ENCODE data around the gene CDK12.
A peak's percentile ranks its signal among the peaks of the same experiment; 100 is the strongest.
"Not testable (repeated sequence)": the region's sequence is repeated elsewhere in the genome, so short reads cannot be mapped to it uniquely, and the experiment has no call there.

Gene CDK12

DNA sequence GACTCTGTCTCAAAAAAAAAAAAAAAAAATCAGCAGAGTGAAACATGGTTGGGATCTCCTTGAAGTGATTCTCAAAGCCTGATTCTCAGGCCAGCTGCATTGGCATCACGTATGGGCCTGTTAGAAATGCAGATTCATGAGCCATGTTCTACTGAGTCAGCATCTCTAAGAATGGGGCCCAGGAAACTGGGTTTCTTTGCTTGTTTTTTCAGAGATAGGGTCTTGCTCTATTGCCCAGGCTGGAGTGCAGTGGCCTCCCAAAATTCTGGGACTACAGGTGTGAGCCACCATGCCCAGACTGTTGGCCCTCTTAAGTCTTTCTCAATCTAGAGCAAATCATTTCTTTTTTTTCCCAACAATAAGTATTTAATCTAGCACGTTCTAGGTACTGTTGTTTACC lies 47.7 kb downstream of the CDK12 start:
- no peak for DNase-seq

DNA sequence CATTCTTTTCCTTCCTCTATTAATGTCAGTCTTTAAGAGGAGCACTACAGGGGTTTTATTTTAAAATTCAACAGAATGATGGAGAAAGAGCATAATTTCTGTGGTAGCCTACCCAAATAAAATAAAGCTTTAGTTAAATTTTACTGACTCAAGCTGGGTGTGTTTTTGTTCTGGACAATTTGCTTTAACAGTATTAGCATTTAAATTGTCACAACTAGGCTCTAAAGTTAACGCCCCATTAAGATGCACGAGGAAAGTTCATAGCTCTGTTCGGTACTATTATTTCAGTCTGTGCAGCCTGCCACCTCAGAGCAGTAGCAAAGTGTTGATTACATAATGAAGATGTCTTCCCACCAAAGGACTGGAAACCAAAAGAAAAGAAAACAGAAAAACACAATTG lies 52.0 kb downstream of the CDK12 start:
- DNase-seq, result no peak

DNA sequence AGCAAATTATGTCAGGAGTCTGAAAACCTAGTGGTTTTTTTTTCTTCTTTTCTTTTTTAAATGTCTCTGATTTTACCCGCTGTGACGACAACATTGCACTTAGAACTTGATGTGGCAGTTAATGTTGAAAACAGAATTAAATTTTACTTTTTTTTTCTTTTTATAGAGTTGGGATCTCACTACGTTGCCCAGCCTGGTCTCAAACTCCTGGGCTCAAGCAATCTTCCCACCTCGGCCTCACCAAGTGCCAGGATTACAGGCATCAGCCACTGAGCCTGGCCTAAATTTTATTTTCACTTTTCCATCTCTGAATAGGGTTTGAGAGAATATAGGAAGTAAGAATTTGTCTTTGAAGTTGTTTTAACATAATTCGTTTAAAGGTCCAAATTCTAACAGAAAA lies 52.6 kb downstream of the CDK12 start:
- no peak for DNase-seq

DNA sequence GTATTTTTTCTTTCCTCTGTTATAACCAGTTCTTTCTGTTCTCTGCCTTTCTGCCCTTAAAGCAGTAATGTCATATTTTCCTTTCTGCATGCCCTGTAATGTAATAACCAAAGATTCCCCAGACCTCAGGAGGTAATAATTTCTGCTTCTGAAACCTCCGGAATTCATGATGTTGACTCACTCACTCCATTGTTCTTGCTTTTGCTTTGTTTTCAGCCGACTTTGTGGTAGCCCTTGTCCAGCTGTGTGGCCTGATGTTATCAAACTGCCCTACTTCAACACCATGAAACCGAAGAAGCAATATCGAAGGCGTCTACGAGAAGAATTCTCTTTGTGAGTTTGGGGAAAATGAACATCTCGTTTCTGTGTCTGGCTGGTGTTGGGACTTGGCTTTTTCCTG lies 55.9 kb downstream of the CDK12 start:
- DNase-seq, result no peak

DNA sequence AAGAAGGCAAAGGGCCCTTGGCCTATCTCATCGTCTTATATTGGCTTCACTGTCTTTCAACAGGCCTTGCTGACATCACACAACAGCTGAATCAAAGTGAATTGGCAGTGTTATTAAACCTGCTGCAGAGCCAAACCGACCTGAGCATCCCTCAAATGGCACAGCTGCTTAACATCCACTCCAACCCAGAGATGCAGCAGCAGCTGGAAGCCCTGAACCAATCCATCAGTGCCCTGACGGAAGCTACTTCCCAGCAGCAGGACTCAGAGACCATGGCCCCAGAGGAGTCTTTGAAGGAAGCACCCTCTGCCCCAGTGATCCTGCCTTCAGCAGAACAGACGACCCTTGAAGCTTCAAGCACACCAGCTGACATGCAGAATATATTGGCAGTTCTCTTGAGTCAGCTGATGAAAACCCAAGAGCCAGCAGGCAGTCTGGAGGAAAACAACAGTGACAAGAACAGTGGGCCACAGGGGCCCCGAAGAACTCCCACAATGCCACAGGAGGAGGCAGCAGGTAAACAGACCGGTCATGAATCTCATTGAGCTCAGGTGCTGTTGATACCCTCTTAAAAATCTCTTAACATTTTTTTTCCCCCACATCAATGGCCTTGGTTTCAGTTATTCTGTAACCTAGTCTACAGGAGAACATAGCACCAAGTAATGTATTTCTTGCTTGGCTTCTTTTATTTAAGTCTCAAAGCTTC lies 64.7 kb downstream of the CDK12 start:
- no peak for DNase-seq

DNA sequence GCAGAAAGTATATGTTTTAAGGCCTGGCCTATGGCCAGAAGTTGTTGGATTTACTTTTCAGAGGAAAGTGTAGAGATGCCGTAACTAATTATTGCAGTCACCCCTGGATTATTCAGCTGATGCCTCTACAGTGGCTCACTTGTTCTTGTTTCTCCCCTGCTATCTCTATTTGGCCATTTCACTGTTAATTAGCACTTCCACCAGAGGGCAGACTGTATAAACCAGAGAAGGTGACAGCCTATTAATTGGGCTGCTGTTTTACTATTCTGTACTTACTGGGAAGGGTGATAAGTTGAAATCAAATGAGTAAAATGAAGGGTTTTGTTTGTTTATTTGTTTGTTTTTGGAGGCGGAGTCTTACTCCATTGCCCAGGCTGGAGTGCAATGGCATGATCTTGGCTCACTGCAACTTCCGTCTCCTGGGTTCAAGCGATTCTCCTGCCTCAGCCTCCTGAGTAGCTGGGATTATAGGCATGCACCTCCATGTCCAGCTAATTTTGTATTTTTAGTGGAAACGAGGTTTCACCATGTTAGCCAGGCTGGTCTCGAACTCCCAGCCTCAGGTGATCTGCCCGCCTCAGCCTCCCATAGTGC lies 66.0 kb downstream of the CDK12 start:
- no peak for DNase-seq

DNA sequence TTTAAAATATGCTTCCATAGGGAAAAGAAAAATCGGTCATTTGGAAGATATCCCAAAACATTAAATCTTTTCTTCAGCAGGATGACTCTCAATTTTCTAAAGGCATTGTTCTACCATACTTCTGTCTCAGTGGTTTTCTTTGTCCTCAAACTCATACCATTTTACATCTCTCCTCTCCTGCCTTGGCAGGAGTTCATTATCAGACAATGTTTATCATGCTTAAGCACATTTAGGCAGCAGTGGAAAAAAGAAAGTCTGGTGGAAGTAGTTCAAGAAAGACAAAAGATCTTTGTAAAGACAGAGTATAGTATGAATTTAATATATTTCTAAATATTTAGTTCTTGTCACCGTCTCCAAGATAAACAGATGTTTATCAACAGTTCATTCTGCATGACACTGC lies 68.2 kb downstream of the CDK12 start:
- DNase-seq, result no peak

DNA sequence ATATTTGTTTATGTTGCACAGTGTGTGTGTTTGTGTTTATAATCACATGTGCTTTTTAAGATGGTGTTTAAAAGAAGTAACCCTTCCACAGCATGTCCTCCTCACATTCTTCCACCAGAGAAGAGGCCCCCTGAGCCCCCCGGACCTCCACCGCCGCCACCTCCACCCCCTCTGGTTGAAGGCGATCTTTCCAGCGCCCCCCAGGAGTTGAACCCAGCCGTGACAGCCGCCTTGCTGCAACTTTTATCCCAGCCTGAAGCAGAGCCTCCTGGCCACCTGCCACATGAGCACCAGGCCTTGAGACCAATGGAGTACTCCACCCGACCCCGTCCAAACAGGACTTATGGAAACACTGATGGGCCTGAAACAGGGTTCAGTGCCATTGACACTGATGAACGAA lies 69.2 kb downstream of the CDK12 start:
- no peak for DNase-seq

DNA sequence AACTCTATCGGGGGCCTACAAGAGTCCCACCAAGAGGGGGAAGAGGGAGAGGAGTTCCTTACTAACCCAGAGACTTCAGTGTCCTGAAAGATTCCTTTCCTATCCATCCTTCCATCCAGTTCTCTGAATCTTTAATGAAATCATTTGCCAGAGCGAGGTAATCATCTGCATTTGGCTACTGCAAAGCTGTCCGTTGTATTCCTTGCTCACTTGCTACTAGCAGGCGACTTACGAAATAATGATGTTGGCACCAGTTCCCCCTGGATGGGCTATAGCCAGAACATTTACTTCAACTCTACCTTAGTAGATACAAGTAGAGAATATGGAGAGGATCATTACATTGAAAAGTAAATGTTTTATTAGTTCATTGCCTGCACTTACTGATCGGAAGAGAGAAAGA lies 70.0 kb downstream of the CDK12 start:
- DNase-seq, result no peak

DNA sequence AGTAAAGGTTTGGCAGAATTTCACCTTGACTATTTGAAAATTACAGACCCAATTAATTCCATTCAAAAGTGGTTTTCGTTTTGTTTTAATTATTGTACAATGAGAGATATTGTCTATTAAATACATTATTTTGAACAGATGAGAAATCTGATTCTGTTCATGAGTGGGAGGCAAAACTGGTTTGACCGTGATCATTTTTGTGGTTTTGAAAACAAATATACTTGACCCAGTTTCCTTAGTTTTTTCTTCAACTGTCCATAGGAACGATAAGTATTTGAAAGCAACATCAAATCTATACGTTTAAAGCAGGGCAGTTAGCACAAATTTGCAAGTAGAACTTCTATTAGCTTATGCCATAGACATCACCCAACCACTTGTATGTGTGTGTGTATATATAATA lies 72.6 kb downstream of the CDK12 start:
- DNase-seq, result no peak

DNA sequence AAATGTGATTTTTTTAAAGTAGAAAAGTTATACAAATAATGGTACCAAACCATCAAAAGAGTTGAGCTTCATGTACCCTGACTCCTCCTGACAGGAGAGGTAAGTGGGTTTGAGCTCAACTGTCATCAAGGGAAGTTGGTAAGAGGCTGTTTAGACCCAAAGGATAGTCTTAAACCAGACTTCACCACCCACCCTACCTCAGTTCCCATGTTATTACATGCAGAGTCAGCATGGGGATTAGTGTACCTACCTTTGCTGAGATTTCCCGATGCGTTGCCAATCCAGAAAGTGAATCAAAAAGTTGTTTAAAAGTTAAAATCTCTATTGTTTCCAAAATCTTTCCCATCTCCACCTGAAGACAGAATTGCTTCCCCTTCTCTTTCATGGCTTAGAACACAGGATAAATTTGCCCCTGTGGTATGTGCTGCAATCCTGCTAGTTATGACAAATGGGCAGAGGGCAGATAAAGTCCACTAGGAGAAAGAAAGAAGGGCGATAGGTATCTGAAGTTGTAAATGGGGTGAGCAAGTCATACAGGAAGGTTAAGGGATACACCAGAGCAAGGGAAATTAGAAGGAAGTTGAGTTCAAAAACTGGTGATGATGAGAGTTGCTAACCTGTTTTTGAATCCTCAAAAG lies 73.6 kb downstream of the CDK12 start:
- DNase-seq, result no peak

DNA sequence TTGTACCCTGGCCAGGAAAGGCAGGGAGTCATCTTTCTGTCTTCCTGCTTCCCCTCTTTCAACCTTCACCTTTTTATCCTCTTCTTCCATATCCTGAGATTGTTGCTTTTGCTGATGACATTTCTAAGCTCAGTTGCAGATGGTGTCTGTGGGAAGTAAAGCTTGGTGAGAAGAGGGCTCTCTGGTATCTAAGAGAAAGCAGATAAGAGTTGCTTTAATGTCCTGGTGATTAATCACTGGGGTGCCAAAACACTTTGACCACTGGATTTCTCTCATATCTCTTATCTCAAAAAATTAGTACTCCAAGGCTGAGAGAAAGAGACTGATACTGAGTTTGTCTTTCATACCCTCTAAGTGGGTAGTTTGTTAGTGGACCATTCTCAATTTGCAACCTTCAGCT lies 75.2 kb downstream of the CDK12 start:
- DNase-seq, result no peak

DNA sequence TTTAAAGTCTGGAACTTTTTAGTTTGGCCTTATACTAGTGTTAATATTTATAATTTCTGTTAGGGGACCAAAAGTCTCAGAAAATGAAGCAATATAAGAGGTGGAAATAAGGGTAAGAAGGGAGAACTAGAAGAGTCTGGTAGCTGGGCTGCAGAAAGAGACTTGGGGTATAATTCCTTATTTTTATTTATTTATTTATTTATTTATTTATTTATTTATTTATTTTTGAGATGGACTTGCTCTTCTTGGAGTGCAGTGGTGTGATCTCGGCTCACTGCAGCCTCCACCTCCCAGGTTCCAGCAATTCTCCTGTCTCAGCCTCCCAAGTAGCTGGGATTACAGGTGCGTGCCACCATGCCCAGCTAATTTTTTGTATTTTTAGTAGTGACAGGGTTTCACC lies 76.1 kb downstream of the CDK12 start:
- not testable (repeated sequence) for DNase-seq

DNA sequence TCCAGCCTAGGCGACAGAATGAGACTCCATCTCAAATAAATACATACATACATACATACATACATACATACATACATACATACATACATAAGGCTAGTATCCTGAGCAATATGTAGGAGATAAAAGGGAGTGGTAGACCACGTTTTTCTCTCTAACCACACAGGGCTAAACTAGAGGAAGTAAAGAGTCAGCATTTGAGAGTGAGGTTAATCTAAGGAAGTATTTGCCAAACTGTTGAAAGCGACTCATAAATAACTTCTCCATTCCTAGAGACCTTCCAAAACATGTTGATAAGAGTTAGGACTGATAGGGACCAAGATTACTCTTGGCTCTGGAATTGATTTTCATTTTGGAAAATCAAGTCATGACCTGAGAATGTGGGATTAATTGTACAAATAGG lies 77.6 kb downstream of the CDK12 start:
- no peak for DNase-seq

DNA sequence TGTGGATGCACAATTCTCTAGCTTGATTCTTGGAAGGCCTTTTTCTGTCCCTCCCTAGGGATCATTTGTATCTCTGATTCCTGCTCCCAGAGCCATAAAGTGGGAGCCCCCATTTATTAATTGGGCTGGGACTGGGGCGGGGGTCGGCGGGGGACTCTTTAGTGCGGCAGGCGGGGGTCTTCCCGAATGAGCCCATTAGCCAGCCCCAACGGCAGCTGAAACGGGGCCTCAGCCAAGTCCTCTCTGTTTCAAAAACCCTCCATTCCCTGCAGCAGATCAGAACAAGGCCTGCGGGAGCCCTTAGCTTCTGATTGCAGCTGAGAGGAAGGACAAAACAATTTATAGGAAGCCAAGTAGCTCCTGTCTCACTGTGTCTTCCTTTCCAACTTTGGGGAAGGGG lies 79.3 kb downstream of the CDK12 start:
- DNase-seq, result no peak

DNA sequence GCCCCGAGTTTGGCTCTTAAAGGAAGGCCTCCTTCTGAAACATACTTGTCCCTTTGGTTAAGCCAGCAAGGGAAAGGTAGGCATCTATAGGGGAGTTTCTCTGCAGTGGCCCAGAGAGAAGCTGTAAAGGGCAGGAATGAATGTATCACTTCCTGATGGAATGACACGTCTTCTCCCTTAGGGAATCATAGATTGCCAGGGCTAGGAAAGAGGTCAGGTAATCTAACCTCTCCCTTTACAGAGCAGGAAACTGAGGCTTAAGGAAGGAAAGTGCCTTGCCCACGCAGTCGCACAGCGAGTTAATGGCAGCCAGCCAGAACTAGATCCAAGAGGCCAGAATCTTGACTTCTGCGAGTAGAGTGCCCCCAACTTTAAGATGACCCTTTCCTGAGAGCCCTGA lies 80.4 kb downstream of the CDK12 start:
- DNase-seq, result no peak

DNA sequence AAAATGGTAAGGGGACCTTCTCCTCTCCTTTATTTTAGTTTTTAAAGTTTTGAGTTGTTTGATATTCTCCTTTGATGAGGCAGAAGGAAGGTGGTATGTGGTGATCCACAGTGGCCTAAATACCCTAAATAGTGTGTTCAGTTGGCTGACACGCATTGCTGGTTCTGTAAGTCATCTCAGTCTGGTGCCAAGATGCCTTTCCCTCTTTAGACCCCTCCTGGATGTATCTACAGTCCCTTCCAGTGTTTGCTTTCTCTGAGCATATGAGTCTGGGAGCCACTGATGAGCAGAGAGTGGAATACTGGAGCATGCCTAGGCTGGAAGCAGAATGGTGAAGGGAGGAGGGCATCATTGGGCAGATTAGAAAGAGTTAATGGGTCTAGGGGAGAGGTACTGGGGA lies 81.9 kb downstream of the CDK12 start:
- no peak for DNase-seq

DNA sequence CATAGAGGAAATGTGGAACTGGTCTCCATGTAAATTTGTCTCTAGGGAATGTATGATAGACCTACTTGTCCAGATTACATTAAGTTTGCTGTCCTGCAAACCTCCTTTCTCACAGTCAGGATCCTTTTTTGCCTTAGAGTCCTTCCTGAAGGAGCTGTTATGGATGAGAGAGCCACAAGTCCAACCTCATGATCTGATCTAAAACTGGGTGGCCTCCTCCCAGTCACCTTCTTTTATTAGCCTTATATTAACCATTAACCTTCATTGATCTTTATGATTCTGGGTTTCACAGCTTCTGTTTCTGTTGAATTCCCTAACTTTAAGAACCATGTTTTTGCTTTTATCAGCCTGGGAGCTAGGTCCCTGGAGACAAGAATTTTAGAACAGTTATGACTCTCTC lies 82.4 kb downstream of the CDK12 start:
- DNase-seq, result no peak

DNA sequence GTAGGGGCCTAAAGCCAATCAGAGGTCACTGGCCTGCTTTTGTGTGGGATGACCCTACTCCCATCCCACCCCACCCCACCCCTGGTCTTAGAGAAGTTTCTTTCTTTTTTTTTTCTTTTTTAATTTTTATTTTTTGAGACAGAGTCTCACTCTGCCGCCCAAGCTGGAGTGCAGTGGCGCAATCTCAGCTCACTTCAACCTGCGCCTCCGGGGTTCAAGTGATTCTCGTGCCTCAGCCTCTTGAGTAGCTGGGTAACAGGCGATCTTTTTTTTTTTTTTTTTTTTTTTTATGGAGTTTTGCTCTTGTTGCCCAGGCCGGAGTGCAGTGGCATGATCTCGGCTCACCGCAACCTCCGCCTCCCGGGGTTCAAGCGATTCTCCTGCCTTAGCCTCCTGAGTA lies 83.1 kb downstream of the CDK12 start:
- not testable (repeated sequence) for DNase-seq

DNA sequence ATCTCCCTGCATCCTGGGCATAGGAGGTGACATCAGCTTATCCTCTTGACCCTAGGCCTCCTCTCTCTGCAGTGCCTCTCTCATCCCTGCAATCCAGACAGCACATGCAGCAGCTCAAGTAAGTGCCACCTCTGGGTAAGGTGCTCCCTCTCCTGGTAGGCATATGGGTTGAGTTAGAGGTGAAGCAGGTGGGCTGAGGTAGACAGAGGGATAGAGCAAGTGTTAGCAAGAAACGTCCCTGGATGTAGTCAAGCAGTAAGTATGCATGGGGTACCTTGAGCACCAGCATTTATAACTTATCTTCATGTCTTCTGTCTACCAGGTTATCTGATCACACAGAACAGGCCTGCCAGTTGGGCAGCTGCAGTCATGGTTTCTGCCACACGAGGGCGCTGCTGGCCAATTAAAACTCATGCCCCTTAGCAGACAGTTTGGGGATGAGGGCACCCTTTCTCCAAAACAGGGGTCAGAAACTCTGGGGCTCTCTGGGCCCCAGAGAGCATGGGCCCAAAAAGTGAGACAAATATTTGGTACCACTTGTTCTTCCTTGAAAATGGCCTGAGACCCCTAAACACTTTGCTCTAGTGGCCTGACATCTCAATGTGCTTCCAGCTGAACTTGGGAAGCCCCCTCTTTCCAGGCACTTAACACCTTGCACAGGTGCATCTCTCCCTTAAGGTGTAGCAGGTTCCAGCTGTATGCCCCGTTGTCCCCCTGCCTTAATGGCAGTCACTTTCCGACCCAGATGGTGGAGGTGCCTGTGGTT lies 86.6 kb downstream of the CDK12 start:
- DNase-seq, result peak; percentile 79

DNA sequence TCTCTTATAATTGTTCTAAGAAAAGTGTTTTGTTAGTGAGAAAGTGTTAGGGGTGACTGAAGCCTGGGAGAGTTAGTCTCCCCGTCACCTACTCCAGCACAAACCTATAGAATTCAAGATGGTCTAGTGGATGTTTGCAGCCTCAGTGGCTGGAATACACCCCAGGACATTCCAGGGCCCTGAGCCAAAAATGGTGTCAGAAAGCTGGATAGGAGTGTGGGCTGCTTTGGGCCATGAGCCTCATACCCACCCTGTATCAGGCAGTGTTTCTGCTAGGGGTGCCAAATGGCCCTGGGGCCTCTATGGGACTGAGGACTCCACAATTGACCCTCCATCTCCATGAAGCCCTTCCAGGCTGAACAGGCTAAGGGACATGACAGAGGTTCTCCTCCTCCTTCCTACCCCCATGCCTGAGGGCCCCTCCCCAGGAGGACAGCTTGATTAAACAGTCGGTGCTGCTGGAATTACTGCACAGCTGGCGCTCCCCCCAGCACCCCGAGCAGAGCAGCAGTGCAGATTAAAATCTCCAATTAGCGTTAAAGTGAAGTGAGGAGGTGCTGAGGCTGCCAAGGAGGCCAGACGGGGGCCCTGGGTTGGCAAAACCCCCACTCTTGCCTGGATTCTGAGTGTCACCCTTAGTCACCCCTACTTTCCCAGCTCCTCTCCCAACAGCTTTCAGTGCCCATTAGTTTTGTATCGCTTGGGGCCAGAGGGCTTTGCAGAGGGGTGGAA lies 87.4 kb downstream of the CDK12 start:
- DNase-seq, result no peak

DNA sequence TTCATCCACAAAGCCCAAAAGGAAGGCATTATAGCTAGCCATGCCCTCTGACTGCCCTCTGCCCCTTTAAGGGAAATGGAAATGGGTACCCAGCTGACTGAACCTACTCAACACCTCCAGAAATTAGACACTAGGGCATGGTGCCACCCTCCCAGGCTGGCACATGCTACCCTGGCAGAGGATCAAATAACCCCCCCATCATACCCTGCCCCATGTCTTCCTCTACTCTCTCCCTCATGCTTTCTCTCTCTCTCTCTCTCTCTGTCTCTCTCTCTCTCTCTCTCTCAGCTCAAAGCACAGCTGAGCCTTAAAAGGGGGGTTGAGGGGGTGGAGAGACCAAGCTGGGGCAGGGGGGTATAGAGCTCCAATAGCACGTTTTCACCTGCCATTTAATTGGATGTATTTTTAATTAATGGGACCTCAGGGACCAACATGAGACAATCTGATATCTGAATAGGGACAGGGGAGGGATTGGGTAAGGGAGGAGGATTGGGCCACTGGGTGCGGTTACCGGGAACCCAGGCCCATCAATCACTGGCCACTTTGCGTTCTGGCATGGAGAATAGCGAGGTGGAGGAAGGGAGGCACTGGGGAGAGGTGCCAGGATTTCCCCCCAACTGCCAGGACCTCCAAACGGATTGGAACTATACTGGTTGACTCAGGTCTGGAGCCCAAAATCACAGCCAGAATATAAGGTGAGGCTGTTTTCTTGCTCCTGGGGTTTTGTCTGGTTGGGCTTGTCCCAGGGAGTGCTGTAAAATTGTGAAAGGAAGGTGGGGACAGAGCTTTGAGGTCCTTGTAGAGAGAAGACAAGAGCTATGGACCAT lies 88.7 kb downstream of the CDK12 start:
- no peak for DNase-seq

All from CD4-positive, alpha-beta T cell treated with Interleukin-17A for 4 hours (primary cell).